GM12891 (cell line): Measurements from ENCODE around the gene RWDD2A.

ENCODE experiments used
- DNase-seq: peaks from one replicate; pipeline ENCODE4 v3.0.0; 2011; ENCODE audit warnings: low spot score; ENCODE audit not compliant: insufficient read length
- FAIRE-seq: peaks from 2 replicates; lab custom pipeline; 2011; peaks lifted over from hg19 to GRCh38; lab: Jason Lieb, UNC
- PAX5 ChIP-seq: IDR thresholded peaks from 2 replicates; pipeline ENCODE4 v1.6.1; 2011; ENCODE audit warnings: low read length, moderate library complexity, mild to moderate bottlenecking; ENCODE audit not compliant: insufficient read depth, severe bottlenecking
- POLR2A ChIP-seq: IDR thresholded peaks from 2 replicates; pipeline ENCODE4 v1.6.1; 2011; ENCODE audit warnings: low read depth, low read length, control low read depth
- POLR2AphosphoS5 ChIP-seq: IDR thresholded peaks from 2 replicates; pipeline ENCODE4 v1.6.1; 2011; ENCODE audit warnings: low read depth, low read length, control low read depth
- POU2F2 ChIP-seq: IDR thresholded peaks from 2 replicates; pipeline ENCODE4 v1.6.1; 2011; ENCODE audit warnings: low read depth, mild to moderate bottlenecking, control low read depth, low read length, moderate library complexity
- SPI1 ChIP-seq: IDR thresholded peaks from 2 replicates; pipeline ENCODE4 v1.6.1; 2011; ENCODE audit warnings: low read depth, low read length, control low read depth
- TAF1 ChIP-seq: IDR thresholded peaks from 2 replicates; pipeline ENCODE4 v1.6.1; 2011; ENCODE audit warnings: low read depth, low read length, control low read depth

RWDD2A gene

DNA sequence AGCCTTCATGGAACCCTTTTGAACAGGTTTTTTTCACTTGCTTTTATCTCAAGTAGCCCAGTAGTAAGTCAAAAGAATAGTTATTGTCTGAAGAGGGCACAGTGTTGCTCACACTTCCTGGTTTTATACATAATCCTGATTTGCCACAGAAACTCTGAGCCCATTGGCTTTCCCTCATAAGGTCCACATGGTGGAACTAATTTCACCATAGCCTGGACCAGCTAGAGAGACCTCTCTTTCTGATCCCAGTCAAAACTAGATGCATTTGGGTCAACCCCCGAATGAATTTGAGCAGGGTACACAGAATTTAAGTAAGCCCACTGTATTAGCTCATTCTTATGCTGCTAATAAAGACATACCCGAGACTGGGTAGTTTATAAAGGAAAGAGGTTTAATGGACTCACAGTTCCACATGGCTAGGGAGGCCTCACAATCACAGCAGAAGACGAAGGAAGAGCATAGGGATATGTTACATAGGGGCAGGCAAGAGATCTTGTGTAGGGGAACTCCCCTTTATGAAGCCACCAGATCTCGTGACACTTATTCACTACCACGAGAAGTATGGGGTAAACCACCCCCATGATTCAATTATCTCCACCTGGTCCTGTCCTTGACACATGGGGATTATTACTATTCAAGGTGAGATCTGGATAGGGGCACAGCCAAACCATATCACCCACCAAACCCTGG, 6.2 kb downstream of the RWDD2A start:
- FAIRE-seq = peak; percentile 51
- TF ChIP-seq PAX5 (no peak), TAF1 (no peak), POLR2AphosphoS5 (no peak), SPI1 (no peak), POLR2A (no peak), POU2F2 (no peak)

DNA sequence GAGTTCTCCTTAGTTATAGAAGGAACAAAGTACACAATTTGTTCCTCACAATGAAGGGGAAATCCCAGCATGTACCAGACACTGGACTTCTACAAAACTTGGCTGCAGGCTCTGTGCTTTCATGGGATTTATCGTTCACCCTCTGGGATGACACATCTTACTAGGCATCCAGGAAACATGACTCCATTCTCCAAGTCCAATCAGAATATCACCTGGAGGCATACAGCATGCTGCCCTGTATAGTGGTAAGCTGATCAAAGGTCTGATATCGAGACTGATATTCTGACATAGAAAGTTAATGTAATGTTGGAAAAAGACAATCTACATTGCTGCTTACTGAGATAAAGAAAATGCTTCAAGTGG, 6.7 kb downstream of the RWDD2A start:
- DNase-seq (no peak), FAIRE-seq (no peak)
- no peak for TF ChIP-seq POLR2A
- TF ChIP-seq POU2F2 = no peak
- TF ChIP-seq TAF1 = no peak
- no peak for TF ChIP-seq POLR2AphosphoS5
- TF ChIP-seq SPI1 = no peak
- no peak for TF ChIP-seq PAX5

More for the DNA sequence above, 6.2 kb downstream of the RWDD2A start:
- no peak for DNase-seq

DNA sequence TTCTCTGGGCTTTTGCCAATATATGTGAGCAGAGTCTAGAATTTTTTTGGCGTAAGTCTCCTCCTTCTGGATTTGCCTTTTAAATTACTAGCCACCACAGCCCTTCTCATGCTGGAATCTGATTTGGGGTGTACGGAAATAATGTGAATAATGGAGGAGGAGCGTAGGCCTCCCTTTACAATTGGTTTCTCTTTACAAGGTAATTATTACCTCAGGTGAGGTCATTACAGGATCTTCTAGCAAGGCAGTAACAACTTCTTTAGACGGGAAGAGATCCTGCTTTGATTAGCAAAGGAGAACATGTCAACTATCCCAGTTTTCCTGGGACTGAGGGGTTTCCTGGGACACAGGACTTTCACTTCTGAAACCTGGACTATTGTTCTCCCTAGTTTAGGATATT, 8.9 kb downstream of the RWDD2A start:
- no peak for TF ChIP-seq PAX5
- no peak for TF ChIP-seq TAF1
- no peak for TF ChIP-seq POLR2A
- TF ChIP-seq POU2F2 = no peak
- no peak for TF ChIP-seq SPI1
- TF ChIP-seq POLR2AphosphoS5 = no peak
- no peak for DNase-seq
- FAIRE-seq = no peak

DNA sequence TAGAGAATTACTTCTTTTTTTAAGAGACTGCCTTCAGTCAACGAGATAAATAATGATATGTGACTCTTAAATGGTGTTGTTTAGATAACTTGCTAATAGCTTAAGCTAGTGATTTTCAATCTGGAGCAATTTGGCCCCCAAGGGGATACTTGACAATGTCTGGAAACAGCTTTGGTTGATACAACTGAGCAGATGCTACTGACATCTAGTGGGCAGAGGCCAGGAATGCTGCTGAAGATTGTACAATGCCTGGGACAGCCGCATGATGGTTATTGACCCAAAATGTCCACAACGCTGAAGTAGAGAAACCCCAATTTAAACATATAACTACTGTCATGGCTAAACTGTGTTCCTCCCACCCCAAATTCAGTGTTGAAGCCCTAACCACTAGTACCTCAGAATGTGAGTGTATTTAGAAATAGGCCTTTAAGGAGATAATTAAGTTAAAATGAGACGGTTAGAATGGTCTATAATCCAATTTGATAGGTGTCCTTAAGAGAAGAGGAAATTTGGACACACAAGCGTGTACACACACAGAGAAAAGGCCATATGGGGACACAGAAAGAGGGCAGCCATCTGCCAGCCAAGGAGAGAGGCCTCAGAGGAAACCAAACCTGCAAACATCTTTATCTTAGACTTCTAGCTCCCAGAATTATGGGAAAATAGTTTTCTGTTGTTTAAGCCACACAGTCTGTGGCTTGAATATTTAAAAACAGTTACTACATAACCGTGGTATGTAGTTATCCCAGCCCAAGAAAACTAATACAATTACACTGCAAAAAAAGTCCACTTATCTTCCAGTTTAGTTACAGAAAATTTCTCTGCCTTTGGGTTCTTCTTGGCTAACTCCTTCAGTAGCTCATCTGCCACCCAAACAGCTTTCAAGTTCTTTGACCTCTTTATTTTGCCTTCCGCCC, 22.2 kb downstream of the RWDD2A start:
- FAIRE-seq (peak; percentile 92), DNase-seq (no peak)
- TF ChIP-seq SPI1 (no peak), POLR2A (no peak)

DNA sequence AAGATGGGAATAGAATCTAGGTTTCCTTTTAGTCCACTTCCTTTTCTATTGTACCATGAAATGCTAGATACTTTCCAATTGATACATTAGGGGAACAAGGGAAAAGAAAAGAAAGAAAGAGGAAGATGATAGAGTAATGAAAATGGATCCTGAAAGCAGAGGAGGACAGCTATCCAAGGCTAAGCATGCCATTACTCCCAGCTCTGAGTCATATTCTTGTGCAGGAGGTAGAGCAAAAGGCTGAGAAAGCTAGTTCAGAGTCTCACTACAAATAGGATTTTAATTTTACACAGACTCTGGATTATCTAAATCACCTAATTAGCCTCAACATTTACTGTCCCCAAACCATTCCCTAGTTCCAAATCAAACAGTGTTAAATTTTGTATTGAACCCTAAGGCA, 23.6 kb downstream of the RWDD2A start:
- TF ChIP-seq POLR2A = no peak
- TF ChIP-seq POU2F2 = no peak
- TF ChIP-seq POLR2AphosphoS5 = no peak
- no peak for TF ChIP-seq TAF1
- no peak for TF ChIP-seq PAX5
- TF ChIP-seq SPI1 = no peak
- FAIRE-seq (no peak), DNase-seq (no peak)

DNA sequence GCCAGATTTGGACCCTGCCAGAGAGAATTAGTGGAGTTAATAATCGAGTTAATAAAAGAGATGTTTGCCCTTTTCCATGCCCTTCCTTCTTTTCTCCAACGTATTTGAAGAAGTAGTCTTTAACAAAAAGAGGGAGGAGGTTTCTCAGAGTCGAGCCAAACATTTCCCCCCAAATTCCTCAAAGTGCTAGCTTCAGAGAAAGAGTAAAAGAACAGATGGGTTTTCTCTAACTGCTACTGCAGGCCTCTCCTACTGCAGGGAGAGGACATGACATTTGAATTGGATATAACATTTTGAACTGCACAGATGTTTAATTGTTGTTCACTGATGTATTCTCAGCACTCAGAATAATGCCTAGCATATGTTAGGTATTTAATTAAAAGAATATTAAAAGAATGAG, 25.5 kb downstream of the RWDD2A start:
- TF ChIP-seq POLR2A = no peak
- DNase-seq (no peak), FAIRE-seq (no peak)

DNA sequence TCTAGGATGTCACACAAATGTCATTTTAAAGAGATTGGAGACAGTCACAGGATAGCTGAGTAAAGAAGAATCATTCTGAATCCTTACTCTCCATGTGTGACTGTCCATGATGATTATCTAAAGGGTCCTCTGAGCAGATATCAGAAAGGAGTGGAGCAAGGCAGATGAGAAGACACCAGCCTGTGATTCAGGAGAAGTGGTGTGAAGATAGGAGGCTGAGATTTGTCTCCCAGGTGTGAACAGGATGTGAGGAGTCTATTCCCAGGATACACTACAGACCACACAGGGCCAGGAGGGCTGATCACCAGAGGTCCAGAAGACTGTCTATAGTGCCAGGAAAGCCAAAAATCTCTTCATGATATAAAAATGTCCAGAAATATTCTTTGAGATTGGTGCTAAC, 27.0 kb downstream of the RWDD2A start:
- no peak for FAIRE-seq
- no peak for DNase-seq
- no peak for TF ChIP-seq POU2F2
- TF ChIP-seq TAF1 = no peak
- no peak for TF ChIP-seq SPI1
- no peak for TF ChIP-seq POLR2AphosphoS5
- TF ChIP-seq POLR2A = no peak

DNA sequence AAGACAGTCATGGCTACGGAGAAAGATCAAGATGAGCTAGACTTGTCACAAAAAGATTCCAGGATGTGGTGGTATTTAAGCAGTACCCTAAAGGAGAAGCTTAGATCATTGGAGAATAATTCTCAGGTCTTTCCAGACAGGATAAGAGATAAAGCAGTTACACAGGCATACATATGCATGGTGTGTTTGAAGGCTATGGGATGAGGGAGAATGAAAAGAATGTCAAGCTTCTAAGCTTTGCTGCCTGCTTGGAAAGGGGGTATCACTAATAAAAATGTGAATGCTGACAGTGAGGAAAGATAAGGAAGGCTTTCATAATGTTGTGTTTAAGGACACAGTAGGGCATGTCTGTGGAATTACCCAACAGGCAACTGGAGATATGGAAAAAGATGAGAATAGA, 28.1 kb downstream of the RWDD2A start:
- DNase-seq (no peak), FAIRE-seq (no peak)
- no peak for TF ChIP-seq POLR2A

DNA sequence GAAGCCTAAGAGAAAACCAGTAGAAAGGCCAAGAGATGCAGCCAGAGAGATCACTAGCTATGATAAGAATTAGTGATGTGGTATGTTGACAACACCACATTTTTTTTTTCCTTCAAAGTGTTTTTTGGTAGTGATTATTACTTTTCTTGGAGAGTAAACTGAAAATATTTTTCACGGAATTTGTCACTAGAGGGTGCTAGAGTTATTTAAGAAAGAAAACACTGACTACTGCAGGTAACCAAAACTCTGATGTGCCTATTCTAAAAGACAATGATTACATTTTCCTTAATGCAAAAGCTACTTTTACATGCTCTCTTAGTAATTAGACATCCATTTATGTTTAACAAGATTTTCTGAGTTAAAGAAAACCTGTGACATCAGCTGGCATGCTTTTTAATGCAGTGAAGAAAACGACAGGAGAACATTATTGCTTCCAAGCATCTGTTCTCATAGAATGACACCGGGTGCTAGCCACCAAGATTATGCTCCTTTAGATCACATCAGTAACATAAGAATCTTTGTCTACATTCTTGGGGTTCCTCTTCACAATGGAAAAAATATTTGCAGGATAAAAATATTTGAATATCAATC, 28.8 kb downstream of the RWDD2A start:
- TF ChIP-seq POLR2A = no peak
- peak; percentile 68 for FAIRE-seq
- no peak for DNase-seq

DNA sequence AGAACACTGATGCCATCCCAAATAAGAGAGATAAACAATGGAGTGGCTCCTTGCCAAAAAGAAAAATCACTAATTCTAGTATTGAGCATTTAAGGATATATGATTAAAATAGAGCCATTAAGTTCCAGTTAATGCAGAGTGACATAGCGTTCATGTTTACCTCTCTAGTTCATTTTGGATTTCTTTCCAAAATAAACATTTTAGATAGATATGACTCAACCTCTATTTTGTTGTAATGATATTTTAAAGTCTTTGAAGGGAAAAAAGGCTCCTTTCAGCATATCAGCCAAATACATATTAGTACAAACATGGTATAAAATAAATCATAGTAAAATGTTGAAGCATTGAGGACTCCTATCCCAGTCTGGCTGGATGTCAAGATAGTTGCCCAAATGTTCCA, 33.4 kb downstream of the RWDD2A start:
- no peak for TF ChIP-seq TAF1
- TF ChIP-seq POLR2AphosphoS5 = no peak
- no peak for TF ChIP-seq SPI1
- no peak for TF ChIP-seq PAX5
- no peak for DNase-seq
- no peak for FAIRE-seq
